DOHH2 (cell line): Measurements from ENCODE around the gene PIK3AP1.

Experiments
- CTCF ChIP-seq: fragments of 200-600 bp; sonication (generic); IDR thresholded peaks from one replicate; pipeline ENCODE4 v1.5.1; 2014; ENCODE audit warnings: antibody characterized with exemption, mild to moderate bottlenecking, low read depth, low read length; ENCODE audit not compliant: poor library complexity, severe bottlenecking
- EZH2phosphoT487 ChIP-seq: fragments of 200-600 bp; sonication (generic); IDR thresholded peaks from 2 replicates; pipeline ENCODE4 v1.6.1; 2017; ENCODE audit warnings: borderline replicate concordance, mild to moderate bottlenecking, antibody characterized with exemption, low read length, moderate library complexity, mixed read lengths

- TF ChIP-seq CTCF: peak; percentile 29
- TF ChIP-seq EZH2phosphoT487: no peak
Measured at GRCh38 chr10:96643920-96644319, 76.4 kb downstream of the PIK3AP1 start.
